Smooth muscle cell of bladder (primary cell): Measurements from ENCODE around the gene NCS1. TPM values are rescaled to one million over a fixed set of nuclear protein-coding genes. Genes with fewer than 3 reads are reported as not detected.

Experiments used
- total RNA-seq: library from RNA; depleted of rRNA; stranded (reverse); fragments of >200 nt; gene quantifications from 2 replicates; pipeline ENCODE4 v1.2.3, GENCODE V29; 2014

Gene NCS1
- total RNA-seq = 32.3 and 60.0 TPM in 2 replicates

DNA sequence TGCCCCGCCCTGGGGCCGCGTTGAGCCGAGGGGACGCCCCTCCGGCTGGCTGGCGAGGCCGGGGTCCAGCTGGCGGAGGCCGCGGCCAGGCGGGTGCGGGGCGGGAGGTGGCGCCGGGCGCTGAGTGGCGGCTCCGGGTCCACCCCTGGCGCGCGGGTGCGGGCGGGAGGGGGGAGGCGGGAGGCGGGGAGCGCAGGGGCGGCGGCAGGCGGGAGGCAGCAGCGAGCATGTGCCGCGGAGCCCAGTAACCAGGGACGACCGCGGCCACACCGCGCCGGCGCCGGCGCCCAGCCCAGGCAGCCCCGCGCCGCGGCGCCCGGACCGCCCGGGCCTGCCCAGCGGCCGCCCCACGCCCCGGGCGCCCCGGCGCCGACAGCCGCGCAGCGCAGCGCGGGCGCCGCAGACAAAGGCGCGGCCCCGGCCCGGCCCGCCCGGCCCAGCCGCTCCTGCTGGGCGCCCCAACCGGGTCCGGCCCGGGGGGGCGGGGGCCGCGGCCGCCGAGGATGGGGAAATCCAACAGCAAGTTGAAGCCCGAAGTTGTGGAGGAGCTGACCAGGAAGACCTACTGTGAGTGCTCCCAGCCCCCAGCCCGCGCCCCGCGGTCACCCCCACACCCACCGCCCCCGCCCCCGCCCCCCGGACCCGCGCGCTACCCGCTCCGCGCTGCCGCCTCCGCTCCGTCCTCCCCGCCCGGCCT is at the start of gene NCS1:
TSS of gene NCS1 (plus strand) at position 244 of the 697 bp plus-strand sequence. CDS start at position 504, 260 bp downstream.

GRCh38 chr9:130265431-130266235 is 93.4 kb downstream of the NCS1 start, which contains the start of gene HMCN2:
Gene HMCN2 (plus strand): TSS chr9:130265760. CDS start chr9:130265879, 119 bp downstream.

Other genes with a start within 250 kb of the NCS1 start
- 42.4 and 54.4 TPM in 2 replicates for gene FNBP1, start 129.2 kb upstream of the NCS1 start, total RNA-seq
- gene GPR107, start 118.5 kb upstream of the NCS1 start, total RNA-seq = 20.8 and 21.4 TPM in 2 replicates
- gene HMCN2, start 93.4 kb downstream of the NCS1 start, total RNA-seq = under 0.01 TPM in 2 replicates